SK-N-SH (cell line): ENCODE measurements around the gene ZNF414. TPM values are rescaled to one million over a fixed set of nuclear protein-coding genes. Genes with fewer than 3 reads are reported as not detected.

ENCODE experiments used
- CTCF ChIA-PET: fragments of 300-600, 350-600 bp; formaldehyde crosslinking; extraction: SDS; loops from one replicate; lab custom pipeline; 2021; lab: Yijun Ruan, JAX
- POLR2A ChIA-PET: fragments of 350-600 bp; sonication (Branson Sonifier 250); formaldehyde crosslinking; extraction: SDS; loops from one replicate; lab custom pipeline; 2020; ENCODE audit warnings: antibody characterized with exemption, inconsistent platforms; lab: Yijun Ruan, JAX
- DNase-seq: peaks from one replicate; pipeline ENCODE4 v3.0.0; 2012
- H2AFZ ChIP-seq: fragments of 200-600 bp; sonication (generic); 2 replicates; pipeline ENCODE4 v1.8.1; 2016; ENCODE audit warnings: antibody characterized with exemption, mild to moderate bottlenecking, low read depth
- H3F3A ChIP-seq: fragments of 200-600 bp; sonication (generic); replicated peaks from 2 replicates; pipeline ENCODE3; 2016; ENCODE audit warnings: antibody characterized with exemption, mild to moderate bottlenecking; ENCODE audit not compliant: insufficient read depth
- H3K27ac ChIP-seq, 2 experiments: fragments of 200-500 bp in 1 of 2; fragments of 200-600 bp in 1 of 2; sonication (Bioruptor generic) in 1 of 2; sonication (generic), shearing (Covaris generic) in 1 of 2; 2 replicates each; pipeline versions ENCODE4 v1.5.1 to v1.6.1; 2014 to 2016; ENCODE audit warnings: low read depth in 2 of 2, inconsistent platforms in 1 of 2, low read length in 1 of 2, mild to moderate bottlenecking in 1 of 2, mixed read lengths in 1 of 2
- H3K27me3 ChIP-seq: fragments of 200-600 bp; sonication (generic), shearing (Covaris generic); 2 replicates; pipeline ENCODE4 v1.6.1; 2016; ENCODE audit warnings: mixed run types; ENCODE audit not compliant: insufficient read depth
- H3K36me3 ChIP-seq, 2 experiments: fragments of 200-500 bp in 1 of 2; fragments of 200-600 bp in 1 of 2; sonication (Bioruptor generic) in 1 of 2; sonication (generic) in 1 of 2; replicated peaks in 1 of 2; 2 replicates each; pipeline versions ENCODE3 to v1.5.1; 2014 to 2016; ENCODE audit warnings: low read length in 1 of 2, mild to moderate bottlenecking in 1 of 2; ENCODE audit not compliant: insufficient read depth in 2 of 2, control insufficient read depth in 1 of 2
- H3K4me1 ChIP-seq, 2 experiments: fragments of 200-500 bp in 1 of 2; fragments of 200-600 bp in 1 of 2; sonication (Bioruptor generic) in 1 of 2; sonication (generic), shearing (Covaris generic) in 1 of 2; 2 replicates each; pipeline versions ENCODE4 v1.5.1 to v1.6.1; 2014 to 2016; ENCODE audit warnings: low read depth in 1 of 2, low read length in 1 of 2, mixed run types in 1 of 2; ENCODE audit not compliant: insufficient read depth in 2 of 2, control insufficient read depth in 1 of 2
- H3K4me2 ChIP-seq: fragments of 200-600 bp; sonication (generic), shearing (Covaris generic); 2 replicates; pipeline ENCODE4 v1.6.1; 2017; ENCODE audit warnings: mixed run types
- H3K4me3 ChIP-seq, 2 experiments: fragments of 200-500 bp in 1 of 2; fragments of 200-600 bp in 1 of 2; sonication (Bioruptor generic) in 1 of 2; sonication (generic), shearing (Covaris generic) in 1 of 2; 2 replicates each; pipeline versions ENCODE4 v1.5.1 to v1.8.1; 2014 to 2016; ENCODE audit warnings: low read depth in 2 of 2, inconsistent platforms in 1 of 2, low read length in 1 of 2, mild to moderate bottlenecking in 1 of 2, mixed read lengths in 1 of 2, moderate library complexity in 1 of 2
- H3K79me2 ChIP-seq: fragments of 200-600 bp; sonication (generic); 2 replicates; pipeline ENCODE4 v1.8.1; 2017; ENCODE audit warnings: mild to moderate bottlenecking; ENCODE audit not compliant: insufficient read depth
- H3K9ac ChIP-seq: fragments of 200-600 bp; sonication (generic); 2 replicates; pipeline ENCODE4 v1.6.1; 2017; ENCODE audit warnings: mixed run types
- H3K9me2 ChIP-seq: fragments of 200-600 bp; sonication (generic); 2 replicates; pipeline ENCODE4 v1.6.1; 2017; ENCODE audit warnings: mixed run types
- H3K9me3 ChIP-seq: fragments of 200-600 bp; sonication (generic); 2 replicates; pipeline ENCODE4 v1.6.1; 2017; ENCODE audit warnings: mixed run types, mild to moderate bottlenecking, moderate library complexity
- H4K20me1 ChIP-seq: fragments of 200-600 bp; sonication (generic); 2 replicates; pipeline ENCODE4 v1.6.1; 2017; ENCODE audit warnings: mild to moderate bottlenecking, mixed run types; ENCODE audit not compliant: insufficient read depth
- CHD2 ChIP-seq: fragments of 150-350 bp; IDR thresholded peaks from 2 replicates; pipeline ENCODE4 v1.6.1; 2018; ENCODE audit warnings: low read length; ENCODE audit not compliant: partially characterized antibody
- CTCF ChIP-seq: fragments of 200-600 bp; sonication (generic); IDR thresholded peaks from 2 replicates; pipeline ENCODE4 v1.6.1; 2017; ENCODE audit warnings: antibody characterized with exemption, mild to moderate bottlenecking, moderate library complexity
- EP300 ChIP-seq, 2 experiments: IDR thresholded peaks; 2 replicates each; pipeline versions ENCODE4 v1.4.0 to v1.6.1; 2012; ENCODE audit warnings: borderline replicate concordance in 1 of 2, low read depth in 1 of 2, low read length in 1 of 2
- IRF3 ChIP-seq: fragments of 150-350 bp; IDR thresholded peaks from 2 replicates; pipeline ENCODE4 v1.6.1; 2016; ENCODE audit warnings: mild to moderate bottlenecking, low read depth, low read length
- MAX ChIP-seq: IDR thresholded peaks from 2 replicates; pipeline ENCODE4 v1.4.0; 2012; ENCODE audit warnings: low read depth
- MXI1 ChIP-seq: IDR thresholded peaks from 2 replicates; pipeline ENCODE4 v1.6.1; 2012; ENCODE audit warnings: mild to moderate bottlenecking, low read depth, low read length, improper control_type of control experiment
- NFIC ChIP-seq: IDR thresholded peaks from 2 replicates; pipeline ENCODE4 v1.4.0; 2012; ENCODE audit warnings: borderline replicate concordance
- POLR2AphosphoS5 ChIP-seq: IDR thresholded peaks from 2 replicates; pipeline ENCODE4 v1.6.1; 2012; ENCODE audit warnings: low read depth, low read length
- RAD21 ChIP-seq: IDR thresholded peaks from 2 replicates; pipeline ENCODE4 v1.6.1; 2012; ENCODE audit warnings: mild to moderate bottlenecking, low read length
- REST ChIP-seq: IDR thresholded peaks from 2 replicates; pipeline ENCODE4 v1.6.1; 2012; ENCODE audit warnings: mild to moderate bottlenecking, low read depth, low read length, moderate library complexity
- SIN3A ChIP-seq: IDR thresholded peaks from 2 replicates; pipeline ENCODE4 v1.6.1; 2012; ENCODE audit warnings: low read depth, mild to moderate bottlenecking, low read length, moderate library complexity, borderline replicate concordance
- SMC3 ChIP-seq: IDR thresholded peaks from 2 replicates; pipeline ENCODE4 v1.6.1; 2012; ENCODE audit warnings: low read depth, low read length, improper control_type of control experiment
- TEAD4 ChIP-seq: IDR thresholded peaks from 2 replicates; pipeline ENCODE4 v1.4.0; 2012; ENCODE audit warnings: mild to moderate bottlenecking, borderline replicate concordance; ENCODE audit not compliant: insufficient read depth
- USF1 ChIP-seq: IDR thresholded peaks from 2 replicates; pipeline ENCODE4 v1.4.0; 2012; ENCODE audit warnings: low read depth, borderline replicate concordance
- USF2 ChIP-seq: fragments of 150-350 bp; IDR thresholded peaks from 2 replicates; pipeline ENCODE4 v1.6.1; 2017; ENCODE audit warnings: antibody characterized with exemption, low read length, low read depth, borderline replicate concordance
- WGBS: methylation state at CpG from one replicate; pipeline ENCODE4 v1.1.6; 2017; ENCODE audit warnings: low lambda C conversion rate; 5-methylcytosine and 5-hydroxymethylcytosine counted together
- polyA plus RNA-seq, 3 experiments: library from polyadenylated mRNA; depleted of rRNA; stranded (reverse); fragments of >200 nt; gene quantifications; 2 replicates each; pipeline ENCODE4 v1.2.3, GENCODE V29; 2012

Gene ZNF414
- polyA plus RNA-seq, 1 of the 3 experiments (the other 2 are of a cell fraction) = 17.0 TPM

GRCh38 chr19:8505680-8506401 is 8.1 kb downstream of the ZNF414 start:
- ChIA-PET POLR2A (interaction anchor here (0.6 to 1.8 kb wide), 6 partner anchors 8 to 185 kb away, joined by 3 to 7 read pairs (median 5); partner anchors contain the start of genes MARCHF2, NDUFA7, RPS28 and ZNF414), CTCF (interaction anchor here (0.6 to 4.4 kb wide), 41 partner anchors 8 to 1326 kb away, joined by 3 to 51 read pairs (median 4); partner anchors contain the start of genes KANK3, MARCHF2, MYO1F and NDUFA7)
- DNase-seq = peak; percentile 98
- Histone ChIP-seq H2AFZ (peak overlapping the region; percentile 91; the same call in 1 of the 2 replicates), H3K9me3 (no peaks in the 10 kb centered on the region), H3K4me2 (peak overlapping the region; percentile 91), H3K9ac (peak overlapping the region; percentile 35; the same call in 1 of the 2 replicates), H3K4me3 (peak overlapping the region; percentile 54 to 69), H3K27ac (peak overlapping the region in 1 of 2 experiments; percentile 48; a peak in 2 of 4 replicates), H3K36me3 (peaks cover 0 to 2% of the 10 kb centered on the region in 2 experiments), H3K4me1 (peaks cover 0 to 5% of the 10 kb centered on the region in 2 experiments; a peak in 1 of 4 replicates), H3K27me3 (no peaks in the 10 kb centered on the region), H3K79me2 (no peaks in the 10 kb centered on the region), H3F3A (no peaks in the 10 kb centered on the region), H4K20me1 (no peaks in the 10 kb centered on the region), H3K9me2 (no peaks in the 10 kb centered on the region)
- WGBS = 5% methylated on average over 26 of the region's 56 CpGs
- TF ChIP-seq CTCF (peak; percentile 91), MAX (peak; percentile 90), USF2 (no peak), USF1 (peak; percentile 81), MXI1 (peak; percentile 74), CHD2 (peak; percentile 53), SIN3A (0 out of 2 replicates have a peak, but pooled peaks have one; percentile 33), TEAD4 (0 out of 2 replicates have a peak, but pooled peaks have one; percentile 43), REST (0 out of 2 replicates have a peak, but pooled peaks have one; percentile 37), IRF3 (no peak), POLR2AphosphoS5 (0 out of 2 replicates have a peak, but pooled peaks have one; percentile 14), SMC3 (peak; percentile 77), NFIC (no peak), EP300 (IDR thresholded peaks at IDR 0.05; ENCODE audit: borderline replicate concordance in 1 of 2, low read depth in 1 of 2, low read length in 1 of 2) (no peak), RAD21 (peak; percentile 73)
